NCI-H446 treated with DMSO at 0.1 percent for 48 hours (cell line): Measurements from ENCODE around the gene CTAGE15.
"Not testable (repeated sequence)": the region's sequence is repeated elsewhere in the genome, so short reads cannot be mapped to it uniquely, and the experiment has no call there.

Experiments
- DNase-seq: peaks from one replicate; lab custom pipeline; 2025; lab: John Stamatoyannopoulos, UW

Gene CTAGE15

GRCh38 chr7:143622130-143622529 is 50.5 kb downstream of the CTAGE15 start:
- DNase-seq = not testable (repeated sequence)
